IMR-90 (cell line): ENCODE data around the gene JCAD. TPM values are rescaled to one million over a fixed set of nuclear protein-coding genes. Genes with fewer than 3 reads are reported as not detected.

Experiments
- ATAC-seq: fragments of 200-7000 bp; cut with Tn5 transposase; 2 replicates; pipeline ENCODE4 v1.9.1; 2020; ENCODE audit warnings: low read depth, mild to moderate bottlenecking, moderate library complexity
- BruUV-seq: library from RNA; stranded (reverse); fragments of 400-500 nt; replicated peaks from 2 replicates; lab custom pipeline; 2021; lab: Mats Ljungman, UMichigan
- CTCF ChIA-PET: fragments of 300-600 bp; formaldehyde crosslinking; extraction: SDS; loops from one replicate; lab custom pipeline; 2021; ENCODE audit warnings: antibody characterized with exemption; lab: Yijun Ruan, JAX
- POLR2A ChIA-PET: fragments of 300-600 bp; sonication (Branson Sonifier 250); formaldehyde crosslinking; loops from one replicate; lab custom pipeline; 2022; ENCODE audit warnings: antibody characterized with exemption; ENCODE audit not compliant: unreplicated experiment; lab: Charles Lee
- DNase-seq: peaks from one replicate; pipeline ENCODE4 v3.0.0; 2013
- H2AFZ ChIP-seq: replicated peaks from 2 replicates; pipeline ENCODE3; 2013; ENCODE audit warnings: low read length, mild to moderate bottlenecking; ENCODE audit not compliant: poor library complexity
- H2AK5ac ChIP-seq: 2 replicates; pipeline ENCODE4 v1.6.1; 2013; ENCODE audit warnings: low read depth, low read length, inconsistent platforms
- H2AK9ac ChIP-seq: replicated peaks from 2 replicates; pipeline ENCODE3; 2013; ENCODE audit warnings: mild to moderate bottlenecking, low read depth, low read length, moderate library complexity; ENCODE audit not compliant: poor library complexity
- H2BK120ac ChIP-seq: 2 replicates; pipeline ENCODE4 v1.6.1; 2013; ENCODE audit warnings: low read depth, low read length, inconsistent platforms
- H2BK15ac ChIP-seq: 3 replicates; pipeline ENCODE4 v1.6.1; 2013; ENCODE audit warnings: low read depth, low read length, inconsistent platforms
- H2BK20ac ChIP-seq: 2 replicates; pipeline ENCODE4 v1.6.1; 2013; ENCODE audit warnings: low read depth, mild to moderate bottlenecking, inconsistent platforms, low read length, moderate library complexity
- H2BK5ac ChIP-seq: 2 replicates; pipeline ENCODE4 v1.6.1; 2013; ENCODE audit warnings: mild to moderate bottlenecking, low read depth, low read length, inconsistent platforms; ENCODE audit not compliant: poor library complexity, severe bottlenecking
- H3K14ac ChIP-seq: replicated peaks from 2 replicates; pipeline ENCODE4 v1.6.1; 2013; ENCODE audit warnings: low read depth, low read length, inconsistent platforms
- H3K18ac ChIP-seq: 2 replicates; pipeline ENCODE4 v1.6.1; 2013; ENCODE audit warnings: low read depth, low read length, control low read depth
- H3K23ac ChIP-seq: 2 replicates; pipeline ENCODE4 v1.6.1; 2013; ENCODE audit warnings: low read depth, low read length, inconsistent platforms
- H3K27ac ChIP-seq: 2 replicates; pipeline ENCODE4 v1.5.1; 2013; ENCODE audit warnings: mild to moderate bottlenecking, control low read depth, low read length; ENCODE audit not compliant: insufficient read depth
- H3K27me3 ChIP-seq: 2 replicates; pipeline ENCODE4 v1.6.1; 2013; ENCODE audit warnings: low read length; ENCODE audit not compliant: control insufficient read depth, insufficient read depth
- H3K36me3 ChIP-seq: 2 replicates; pipeline ENCODE4 v1.6.1; 2013; ENCODE audit warnings: low read length, mixed read lengths; ENCODE audit not compliant: control insufficient read depth, insufficient read depth
- H3K4ac ChIP-seq: 2 replicates; pipeline ENCODE4 v1.6.1; 2013; ENCODE audit warnings: low read depth, low read length, inconsistent platforms
- H3K4me1 ChIP-seq: 2 replicates; pipeline ENCODE4 v1.6.1; 2013; ENCODE audit warnings: low read length, mixed read lengths; ENCODE audit not compliant: control insufficient read depth, insufficient read depth
- H3K4me2 ChIP-seq: 2 replicates; pipeline ENCODE4 v1.6.1; 2013; ENCODE audit warnings: low read depth, mild to moderate bottlenecking, control low read depth, low read length, moderate library complexity
- H3K4me3 ChIP-seq: 2 replicates; pipeline ENCODE4 v1.5.1; 2013; ENCODE audit warnings: low read depth, mild to moderate bottlenecking, control low read depth, low read length, moderate library complexity; ENCODE audit not compliant: insufficient read depth
- H3K56ac ChIP-seq: 2 replicates; pipeline ENCODE4 v1.6.1; 2013; ENCODE audit warnings: low read length, inconsistent platforms; ENCODE audit not compliant: insufficient read depth; ENCODE audit errors: extremely low read depth
- H3K79me1 ChIP-seq, 2 experiments: 2 replicates each; pipeline ENCODE4 v1.6.1; 2013; ENCODE audit warnings: low read length in 2 of 2, inconsistent platforms in 1 of 2, low read depth in 1 of 2
- H3K9ac ChIP-seq: 2 replicates; pipeline ENCODE4 v1.6.1; 2013; ENCODE audit warnings: low read depth, low read length, control low read depth
- H3K9me1 ChIP-seq: 2 replicates; pipeline ENCODE4 v1.6.1; 2013; ENCODE audit warnings: low read length, inconsistent platforms; ENCODE audit not compliant: insufficient read depth
- H3K9me3 ChIP-seq: 2 replicates; pipeline ENCODE4 v1.6.1; 2013; ENCODE audit warnings: low read length; ENCODE audit not compliant: control insufficient read depth, insufficient read depth
- H4K20me1 ChIP-seq: 2 replicates; pipeline ENCODE4 v1.6.1; 2013; ENCODE audit warnings: low read length, inconsistent platforms; ENCODE audit not compliant: insufficient read depth
- H4K5ac ChIP-seq: 2 replicates; pipeline ENCODE4 v1.6.1; 2013; ENCODE audit warnings: mild to moderate bottlenecking, low read depth, low read length, control low read depth
- H4K8ac ChIP-seq, 2 experiments: 2 replicates each; pipeline ENCODE4 v1.6.1; 2013; ENCODE audit warnings: low read depth in 2 of 2, low read length in 2 of 2, control low read depth in 1 of 2, inconsistent platforms in 1 of 2
- H4K91ac ChIP-seq: 2 replicates; pipeline ENCODE4 v1.6.1; 2013; ENCODE audit warnings: low read depth, low read length, inconsistent platforms; ENCODE audit not compliant: insufficient read depth
- BHLHE40 ChIP-seq: fragments of 150-350 bp; IDR thresholded peaks from 2 replicates; pipeline ENCODE4 v1.6.1; 2016; ENCODE audit warnings: mild to moderate bottlenecking, low read depth, low read length
- CEBPB ChIP-seq: IDR thresholded peaks from 2 replicates; pipeline ENCODE4 v1.6.1; 2012; ENCODE audit warnings: low read depth, low read length, improper control_type of control experiment
- CHD1 ChIP-seq: IDR thresholded peaks from 2 replicates; pipeline ENCODE4 v1.6.1; 2012; ENCODE audit warnings: low read depth, low read length, improper control_type of control experiment
- CTCF ChIP-seq: conservative IDR thresholded peaks from 2 replicates; pipeline ENCODE4 v1.5.1; 2012; ENCODE audit warnings: mild to moderate bottlenecking, low read depth, low read length, improper control_type of control experiment
- ELK1 ChIP-seq: fragments of 150-350 bp; IDR thresholded peaks from 2 replicates; pipeline ENCODE4 v1.6.1; 2016; ENCODE audit warnings: low read depth, mild to moderate bottlenecking, low read length, moderate library complexity, borderline replicate concordance
- FOS ChIP-seq: fragments of 150-350 bp; IDR thresholded peaks from 2 replicates; pipeline ENCODE4 v1.6.1; 2016; ENCODE audit warnings: low read depth, low read length
- MAFK ChIP-seq: IDR thresholded peaks from 2 replicates; pipeline ENCODE4 v1.6.1; 2012; ENCODE audit warnings: low read depth, low read length, improper control_type of control experiment
- MAZ ChIP-seq: IDR thresholded peaks from 2 replicates; pipeline ENCODE4 v1.6.1; 2012; ENCODE audit warnings: low read depth, mild to moderate bottlenecking, low read length, improper control_type of control experiment, moderate library complexity, borderline replicate concordance
- MXI1 ChIP-seq: IDR thresholded peaks from 2 replicates; pipeline ENCODE4 v1.6.1; 2012; ENCODE audit warnings: low read depth, mild to moderate bottlenecking, low read length, moderate library complexity, borderline replicate concordance
- NFE2L2 ChIP-seq: fragments of 150-350 bp; IDR thresholded peaks from 2 replicates; pipeline ENCODE4 v1.6.1; 2016; ENCODE audit warnings: low read depth, mild to moderate bottlenecking, low read length
- POLR2A ChIP-seq: IDR thresholded peaks from 2 replicates; pipeline ENCODE4 v1.6.1; 2012; ENCODE audit warnings: mild to moderate bottlenecking, low read depth, low read length
- RAD21 ChIP-seq: IDR thresholded peaks from 2 replicates; pipeline ENCODE4 v1.6.1; 2012; ENCODE audit warnings: low read length, improper control_type of control experiment
- RCOR1 ChIP-seq: IDR thresholded peaks from 2 replicates; pipeline ENCODE4 v1.6.1; 2012; ENCODE audit warnings: mild to moderate bottlenecking, low read length, improper control_type of control experiment; ENCODE audit not compliant: insufficient replicate concordance
- RFX5 ChIP-seq: IDR thresholded peaks from 2 replicates; pipeline ENCODE4 v1.8.0; 2012; ENCODE audit warnings: low read depth, mild to moderate bottlenecking, low read length, moderate library complexity
- SMC3 ChIP-seq: fragments of 150-350 bp; IDR thresholded peaks from 2 replicates; pipeline ENCODE4 v1.6.1; 2016; ENCODE audit warnings: low read depth, mild to moderate bottlenecking, antibody characterized with exemption, low read length, moderate library complexity
- USF2 ChIP-seq: fragments of 150-350 bp; IDR thresholded peaks from 2 replicates; pipeline ENCODE4 v1.6.1; 2017; ENCODE audit warnings: mild to moderate bottlenecking, antibody characterized with exemption, low read length, low read depth
- WGBS, 2 experiments: methylation state at CpG; one replicate each; pipeline versions ENCODE4 v1.1.5 to v1.1.7; 2013; ENCODE audit warnings: missing lambda C conversion rate in 2 of 2; ENCODE audit not compliant: insufficient read length in 1 of 2; ENCODE audit errors: extremely low coverage in 2 of 2; 5-methylcytosine and 5-hydroxymethylcytosine counted together
- dilution Hi-C: fragments of 300-500 bp; cut with HindIII; formaldehyde crosslinking; loops from one replicate; pipeline ENCODE4 v1.14.3; 2018; ENCODE audit warnings: low sequenced_read_pairs; ENCODE audit not compliant: unreplicated experiment
- in situ Hi-C: fragments of 300-500 bp; cut with MboI; formaldehyde crosslinking; loops from 3 replicates; pipeline ENCODE4 v1.14.3; 2019; ENCODE audit warnings: low sequenced_read_pairs, inconsistent platforms, mixed read lengths
- intact Hi-C: fragments of 100-400 bp; cut with micrococcal nuclease; formaldehyde crosslinking; loops from 2 replicates; pipeline ENCODE4 v1.10.0; 2022
- polyA plus RNA-seq, 3 experiments: library from polyadenylated mRNA; depleted of rRNA; stranded (reverse); fragments of >200 nt; gene quantifications; 2 replicates each; pipeline ENCODE4 v1.2.3, GENCODE V29; 2012; ENCODE audit warnings: low replicate concordance in 1 of 3
- total RNA-seq: library from RNA; depleted of rRNA; stranded (reverse); fragments of >200 nt; gene quantifications from 2 replicates; pipeline ENCODE4 v1.2.3, GENCODE V29; 2012

JCAD gene
- total and polyA plus RNA-seq, 2 of the 4 experiments (the other 2 are of a cell fraction), result 15.9 to 16.8 TPM

GRCh38 chr10:30106987-30107386, 47.6 kb upstream of the JCAD start:
- H2BK5ac ChIP-seq, result no peak overlapping the region
- in situ Hi-C loops, result no loop called here
- TF ChIP-seq MAZ (no peak), POLR2A (no peak), MXI1 (no peak), CHD1 (no peak), NFE2L2 (no peak), CEBPB (no peak), CTCF (no peak), RFX5 (no peak), USF2 (no peak), BHLHE40 (no peak), RCOR1 (no peak), RAD21 (no peak), MAFK (no peak), SMC3 (no peak), FOS (no peak), ELK1 (no peak)

More at GRCh38 chr10:30106987-30107386, 47.6 kb upstream of the JCAD start:
- no peak overlapping the region for H3K56ac ChIP-seq
- DNase-seq (no peak), ATAC-seq (no peak)
- no peak overlapping the region for H3K4me3 ChIP-seq
- dilution Hi-C loops (no loop called here), intact Hi-C loops (no loop called here)
- H3K27ac ChIP-seq, result no peak overlapping the region
- peaks cover 13% of the 10 kb centered on the region; the same call in 1 of the 2 replicates for H3K9me1 ChIP-seq
- H2BK120ac ChIP-seq, result no peak overlapping the region
- H4K8ac ChIP-seq, result no peak overlapping the region
- H4K5ac ChIP-seq, result no peak overlapping the region
- H3K27me3 ChIP-seq, result peaks cover 5% of the 10 kb centered on the region; the same call in 1 of the 2 replicates
- no peaks in the 10 kb centered on the region for H3K9me3 ChIP-seq
- H4K20me1 ChIP-seq, result no peaks in the 10 kb centered on the region
- H3K14ac ChIP-seq, result no peak overlapping the region
- H3K23ac ChIP-seq, result no peak overlapping the region
- no peak overlapping the region for H2BK15ac ChIP-seq
- H3K4me1 ChIP-seq, result no peaks in the 10 kb centered on the region; the same call in 1 of the 2 replicates
- H2AFZ ChIP-seq, result no peak overlapping the region
- H3K9ac ChIP-seq, result no peak overlapping the region
- H4K91ac ChIP-seq, result no peak overlapping the region
- no peak overlapping the region for H2AK5ac ChIP-seq
- no peak overlapping the region for H2BK20ac ChIP-seq
- POLR2A ChIA-PET, result no interaction called here
- H3K79me1 ChIP-seq, result no peaks in the 10 kb centered on the region; a peak in 1 of 4 replicates
- H3K4me2 ChIP-seq, result no peak overlapping the region
- no TSS peak for BruUV-seq
- 88% methylated on average over 1 of the region's 5 CpGs; no CpG with 5 or more reads in 1 of the 2 experiments for WGBS, 2 experiments
- CTCF ChIA-PET, result no interaction called here
- no peak overlapping the region for H3K18ac ChIP-seq
- no peak overlapping the region for H2AK9ac ChIP-seq
- H3K4ac ChIP-seq, result no peak overlapping the region
- H3K36me3 ChIP-seq, result no peaks in the 10 kb centered on the region
